Measurements from ENCODE around the gene STX17.

DNA sequence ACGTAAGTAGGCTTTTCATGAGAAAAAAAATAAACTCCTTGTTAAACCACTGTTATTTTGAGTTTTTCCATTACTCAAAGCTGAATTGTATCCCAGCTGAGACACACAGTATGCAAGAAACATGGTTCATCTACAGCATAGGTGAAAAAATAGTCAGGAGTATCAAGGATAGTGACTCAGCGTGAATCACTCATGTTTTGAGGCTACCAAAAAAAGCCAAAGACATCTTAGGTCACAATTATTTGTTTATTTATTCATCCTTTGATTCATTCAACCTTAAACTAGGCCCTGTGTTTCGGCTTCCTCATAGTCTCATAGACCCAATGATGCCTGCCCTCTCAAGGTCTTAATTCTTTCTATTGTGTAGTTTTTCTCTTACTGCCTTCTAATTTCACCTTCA is 32.9 kb upstream of the STX17 start:
- TF ChIP-seq TCF7L2 (IDR thresholded peaks at IDR 0.05; ENCODE audit: low read depth, low read length) (no peak), POLR2AphosphoS5 (IDR thresholded peaks at IDR 0.05; ENCODE audit: low read depth, low read length) (no peak), SIN3A (IDR thresholded peaks at IDR 0.05; ENCODE audit: borderline replicate concordance, insufficient read depth, low read depth, low read length) (no peak)
- TF ChIP-seq, protein P1, sequence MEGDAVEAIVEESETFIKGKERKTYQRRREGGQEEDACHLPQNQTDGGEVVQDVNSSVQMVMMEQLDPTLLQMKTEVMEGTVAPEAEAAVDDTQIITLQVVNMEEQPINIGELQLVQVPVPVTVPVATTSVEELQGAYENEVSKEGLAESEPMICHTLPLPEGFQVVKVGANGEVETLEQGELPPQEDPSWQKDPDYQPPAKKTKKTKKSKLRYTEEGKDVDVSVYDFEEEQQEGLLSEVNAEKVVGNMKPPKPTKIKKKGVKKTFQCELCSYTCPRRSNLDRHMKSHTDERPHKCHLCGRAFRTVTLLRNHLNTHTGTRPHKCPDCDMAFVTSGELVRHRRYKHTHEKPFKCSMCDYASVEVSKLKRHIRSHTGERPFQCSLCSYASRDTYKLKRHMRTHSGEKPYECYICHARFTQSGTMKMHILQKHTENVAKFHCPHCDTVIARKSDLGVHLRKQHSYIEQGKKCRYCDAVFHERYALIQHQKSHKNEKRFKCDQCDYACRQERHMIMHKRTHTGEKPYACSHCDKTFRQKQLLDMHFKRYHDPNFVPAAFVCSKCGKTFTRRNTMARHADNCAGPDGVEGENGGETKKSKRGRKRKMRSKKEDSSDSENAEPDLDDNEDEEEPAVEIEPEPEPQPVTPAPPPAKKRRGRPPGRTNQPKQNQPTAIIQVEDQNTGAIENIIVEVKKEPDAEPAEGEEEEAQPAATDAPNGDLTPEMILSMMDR (IDR thresholded peaks at IDR 0.05): no peak
- TF ChIP-seq, protein P2, sequence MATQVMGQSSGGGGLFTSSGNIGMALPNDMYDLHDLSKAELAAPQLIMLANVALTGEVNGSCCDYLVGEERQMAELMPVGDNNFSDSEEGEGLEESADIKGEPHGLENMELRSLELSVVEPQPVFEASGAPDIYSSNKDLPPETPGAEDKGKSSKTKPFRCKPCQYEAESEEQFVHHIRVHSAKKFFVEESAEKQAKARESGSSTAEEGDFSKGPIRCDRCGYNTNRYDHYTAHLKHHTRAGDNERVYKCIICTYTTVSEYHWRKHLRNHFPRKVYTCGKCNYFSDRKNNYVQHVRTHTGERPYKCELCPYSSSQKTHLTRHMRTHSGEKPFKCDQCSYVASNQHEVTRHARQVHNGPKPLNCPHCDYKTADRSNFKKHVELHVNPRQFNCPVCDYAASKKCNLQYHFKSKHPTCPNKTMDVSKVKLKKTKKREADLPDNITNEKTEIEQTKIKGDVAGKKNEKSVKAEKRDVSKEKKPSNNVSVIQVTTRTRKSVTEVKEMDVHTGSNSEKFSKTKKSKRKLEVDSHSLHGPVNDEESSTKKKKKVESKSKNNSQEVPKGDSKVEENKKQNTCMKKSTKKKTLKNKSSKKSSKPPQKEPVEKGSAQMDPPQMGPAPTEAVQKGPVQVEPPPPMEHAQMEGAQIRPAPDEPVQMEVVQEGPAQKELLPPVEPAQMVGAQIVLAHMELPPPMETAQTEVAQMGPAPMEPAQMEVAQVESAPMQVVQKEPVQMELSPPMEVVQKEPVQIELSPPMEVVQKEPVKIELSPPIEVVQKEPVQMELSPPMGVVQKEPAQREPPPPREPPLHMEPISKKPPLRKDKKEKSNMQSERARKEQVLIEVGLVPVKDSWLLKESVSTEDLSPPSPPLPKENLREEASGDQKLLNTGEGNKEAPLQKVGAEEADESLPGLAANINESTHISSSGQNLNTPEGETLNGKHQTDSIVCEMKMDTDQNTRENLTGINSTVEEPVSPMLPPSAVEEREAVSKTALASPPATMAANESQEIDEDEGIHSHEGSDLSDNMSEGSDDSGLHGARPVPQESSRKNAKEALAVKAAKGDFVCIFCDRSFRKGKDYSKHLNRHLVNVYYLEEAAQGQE (IDR thresholded peaks at IDR 0.05; ENCODE audit: insufficient read depth in 1 of 2, low read depth in 2 of 2, low read length in 1 of 2): no peak
